ENCODE measurements around the gene CTRB1.
"Not testable (repeated sequence)": the region's sequence is repeated elsewhere in the genome, so short reads cannot be mapped to it uniquely, and the experiment has no call there.

GRCh38 chr16:75205961-75206748 lies 12.6 kb upstream of the CTRB1 start:
- not testable (repeated sequence) for TF ChIP-seq CTCF (IDR thresholded peaks at IDR 0.05 in 8 of 11, conservative IDR thresholded peaks at IDR 0.05 in 3 of 11); POLR2A (IDR thresholded peaks at IDR 0.05)
- TF ChIP-seq POLR2AphosphoS5 (IDR thresholded peaks at IDR 0.05), result peak in 1 of 3 donors; percentile 14
